H9 (cell line): ENCODE measurements around the gene KIF5A. TPM values are rescaled to one million over a fixed set of nuclear protein-coding genes. Genes with fewer than 3 reads are reported as not detected.

Source experiments
- DNase-seq: peaks from one replicate; pipeline ENCODE4 v3.0.0-alpha.2; 2017
- H2AFZ ChIP-seq: one replicate; pipeline ENCODE4 v1.6.1; 2013; ENCODE audit warnings: mild to moderate bottlenecking, low read length, control low read depth, moderate library complexity
- H2AK5ac ChIP-seq: 2 replicates; pipeline ENCODE4 v1.6.1; 2013; ENCODE audit warnings: low read length, control low read depth, mixed read lengths; ENCODE audit not compliant: insufficient read length
- H2BK120ac ChIP-seq: one replicate; pipeline ENCODE4 v1.6.1; 2013; ENCODE audit warnings: low read depth, mild to moderate bottlenecking, low read length, control low read depth, inconsistent platforms; ENCODE audit not compliant: poor library complexity, severe bottlenecking
- H2BK12ac ChIP-seq: 2 replicates; pipeline ENCODE4 v1.6.1; 2013; ENCODE audit warnings: low read length, control low read depth, mixed read lengths, low read depth; ENCODE audit not compliant: insufficient read length
- H2BK15ac ChIP-seq: 2 replicates; pipeline ENCODE4 v1.6.1; 2013; ENCODE audit warnings: low read depth, low read length, control low read depth
- H2BK20ac ChIP-seq: one replicate; pipeline ENCODE4 v1.6.1; 2013; ENCODE audit warnings: low read depth, mild to moderate bottlenecking, low read length, control low read depth, inconsistent platforms; ENCODE audit not compliant: poor library complexity, severe bottlenecking
- H2BK5ac ChIP-seq: 2 replicates; pipeline ENCODE4 v1.6.1; 2013; ENCODE audit warnings: low read length, control low read depth, mixed read lengths; ENCODE audit not compliant: insufficient read length
- H3K14ac ChIP-seq: 2 replicates; pipeline ENCODE4 v1.6.1; 2013; ENCODE audit warnings: low read length, control low read depth; ENCODE audit not compliant: insufficient read depth
- H3K18ac ChIP-seq: 2 replicates; pipeline ENCODE4 v1.6.1; 2013; ENCODE audit warnings: low read depth, mild to moderate bottlenecking, mixed read lengths, low read length, control low read depth; ENCODE audit not compliant: insufficient read length
- H3K23ac ChIP-seq: 2 replicates; pipeline ENCODE4 v1.6.1; 2013; ENCODE audit warnings: low read length, control low read depth, mixed read lengths, low read depth; ENCODE audit not compliant: insufficient read length
- H3K23me2 ChIP-seq: 2 replicates; pipeline ENCODE4 v1.6.1; 2013; ENCODE audit warnings: low read depth, mild to moderate bottlenecking, mixed read lengths, low read length, control low read depth; ENCODE audit not compliant: insufficient read length, poor library complexity, severe bottlenecking
- H3K27ac ChIP-seq: 2 replicates; pipeline ENCODE4 v1.5.1; 2013; ENCODE audit warnings: low read length, control low read depth, mixed read lengths, low read depth; ENCODE audit not compliant: insufficient read length
- H3K27me3 ChIP-seq: 2 replicates; pipeline ENCODE4 v1.6.1; 2013; ENCODE audit warnings: low read length, control low read depth, inconsistent platforms; ENCODE audit not compliant: insufficient read depth
- H3K4ac ChIP-seq: 2 replicates; pipeline ENCODE4 v1.6.1; 2013; ENCODE audit warnings: low read depth, mild to moderate bottlenecking, control low read depth, inconsistent platforms, low read length, moderate library complexity
- H3K4me1 ChIP-seq: 2 replicates; pipeline ENCODE4 v1.6.1; 2013; ENCODE audit warnings: low read length, control low read depth, inconsistent platforms; ENCODE audit not compliant: insufficient read depth
- H3K4me2 ChIP-seq: 2 replicates; pipeline ENCODE4 v1.6.1; 2013; ENCODE audit warnings: low read length, control low read depth, mixed read lengths; ENCODE audit not compliant: insufficient read length, insufficient read depth
- H3K56ac ChIP-seq: 2 replicates; pipeline ENCODE4 v1.6.1; 2013; ENCODE audit warnings: low read depth, mild to moderate bottlenecking, mixed read lengths, low read length, control low read depth; ENCODE audit not compliant: insufficient read length
- H3K79me1 ChIP-seq: 2 replicates; pipeline ENCODE4 v1.6.1; 2013; ENCODE audit warnings: low read depth, mild to moderate bottlenecking, moderate library complexity, low read length, control low read depth, inconsistent platforms; ENCODE audit not compliant: insufficient read depth, poor library complexity, severe bottlenecking
- H3K79me2 ChIP-seq: 2 replicates; pipeline ENCODE4 v1.6.1; 2013; ENCODE audit warnings: low read length, control low read depth, inconsistent platforms; ENCODE audit not compliant: insufficient read depth
- H3K9ac ChIP-seq: 2 replicates; pipeline ENCODE4 v1.6.1; 2013; ENCODE audit warnings: low read length, control low read depth, mixed read lengths; ENCODE audit not compliant: insufficient read length; ENCODE audit errors: extremely low read depth
- H3K9me3 ChIP-seq: one replicate; pipeline ENCODE4 v1.6.1; 2013; ENCODE audit warnings: low read depth, low read length, inconsistent platforms; ENCODE audit not compliant: control insufficient read depth
- H3T11ph ChIP-seq: one replicate; pipeline ENCODE4 v1.6.1; 2013; ENCODE audit warnings: mild to moderate bottlenecking, low read length, control low read depth, inconsistent platforms
- H4K20me1 ChIP-seq: one replicate; pipeline ENCODE4 v1.6.1; 2013; ENCODE audit not compliant: control insufficient read depth, insufficient read length, insufficient read depth
- H4K5ac ChIP-seq: 2 replicates; pipeline ENCODE4 v1.6.1; 2013; ENCODE audit warnings: low read depth, mild to moderate bottlenecking, mixed read lengths, low read length, control low read depth; ENCODE audit not compliant: insufficient read length
- H4K8ac ChIP-seq: replicated peaks from 2 replicates; pipeline ENCODE4 v1.6.1; 2013; ENCODE audit warnings: low read length, control low read depth, mixed read lengths, low read depth; ENCODE audit not compliant: insufficient read length
- H4K91ac ChIP-seq: 2 replicates; pipeline ENCODE4 v1.6.1; 2013; ENCODE audit warnings: low read depth, mild to moderate bottlenecking, moderate library complexity, mixed read lengths, low read length, control low read depth; ENCODE audit not compliant: insufficient read length
- H3K27ac Mint-ChIP-seq, 3 experiments: 2 replicates in 2 of 3; 3 replicates in 1 of 3; pipeline ENCODE4 v1.8.0; 2020 to 2021; ENCODE audit warnings: mixed read lengths in 3 of 3, mild to moderate bottlenecking in 1 of 3, moderate library complexity in 1 of 3
- H3K27me3 Mint-ChIP-seq: 2 replicates; pipeline ENCODE4 v1.8.0; 2021; ENCODE audit warnings: low read depth, mild to moderate bottlenecking, moderate library complexity, mixed read lengths
- H3K36me3 Mint-ChIP-seq, 3 experiments: 2 replicates in 2 of 3; 3 replicates in 1 of 3; pipeline ENCODE4 v1.8.0; 2020 to 2021; ENCODE audit warnings: low read depth in 3 of 3, mixed read lengths in 3 of 3; ENCODE audit not compliant: insufficient read depth in 1 of 3
- H3K4me1 Mint-ChIP-seq, 2 experiments: 2 replicates each; pipeline ENCODE4 v1.8.0; 2020; ENCODE audit warnings: mixed read lengths in 2 of 2
- H3K4me3 Mint-ChIP-seq, 2 experiments: 2 replicates in 1 of 2; 3 replicates in 1 of 2; pipeline ENCODE4 v1.8.0; 2020 to 2021; ENCODE audit warnings: mild to moderate bottlenecking in 2 of 2, mixed read lengths in 2 of 2, moderate library complexity in 1 of 2
- H3K9me3 Mint-ChIP-seq, 2 experiments: 2 replicates in 1 of 2; 3 replicates in 1 of 2; pipeline ENCODE4 v1.8.0; 2020; ENCODE audit warnings: mild to moderate bottlenecking in 2 of 2, mixed read lengths in 2 of 2, moderate library complexity in 1 of 2
- CTCF ChIP-seq: fragments of 200-600 bp; sonication (generic); conservative IDR thresholded peaks from 3 replicates; pipeline ENCODE4 v1.8.0; 2021; ENCODE audit warnings: antibody characterized with exemption, mild to moderate bottlenecking
- WGBS: extraction: QIAGEN DNeasy Blood & Tissue Kit; methylation state at CpG from one replicate; pipeline ENCODE4 v1.1.7; 2013; ENCODE audit warnings: missing lambda C conversion rate, low lambda C conversion rate, mixed read lengths; ENCODE audit not compliant: insufficient read length; ENCODE audit errors: extremely low coverage; 5-methylcytosine and 5-hydroxymethylcytosine counted together
- total RNA-seq: library from RNA; stranded (reverse); gene quantifications from 2 replicates; pipeline ENCODE4 v1.2.1, GENCODE V29; 2021

Gene KIF5A
- total RNA-seq, 1 experiment from 2014 or later, result 18.5 TPM

- Histone ChIP-seq H3K79me1 (no peaks in the 10 kb centered on the region), H3K56ac (no peak overlapping the region), H3K9me3 (no peaks in the 10 kb centered on the region), H3K9ac (no peak overlapping the region), H3K4me1 (no peaks in the 10 kb centered on the region; the same call in none of the 2 replicates), H2AK5ac (no peak overlapping the region), H4K91ac (no peak overlapping the region), H3K4ac (no peak overlapping the region), H3K23me2 (no peaks in the 10 kb centered on the region), H3K23ac (no peak overlapping the region), H4K5ac (no peak overlapping the region), H2BK5ac (no peak overlapping the region), H3K14ac (no peak overlapping the region), H3T11ph (no peak overlapping the region), H3K79me2 (no peaks in the 10 kb centered on the region), H2BK20ac (no peak overlapping the region), H3K27me3 (no peaks in the 10 kb centered on the region), H3K27ac (no peak overlapping the region), H3K18ac (no peak overlapping the region), H3K4me2 (no peak overlapping the region), H2AFZ (no peak overlapping the region), H4K20me1 (no peaks in the 10 kb centered on the region), H4K8ac (no peak overlapping the region), H2BK15ac (no peak overlapping the region), H2BK12ac (no peak overlapping the region), H2BK120ac (no peak overlapping the region)
- Mint-ChIP-seq H3K36me3 (peaks cover 17 to 79% (median 75%) of the 10 kb centered on the region in 3 experiments), H3K4me3 (no peak overlapping the region), H3K27ac (no peak overlapping the region), H3K4me1 (peaks cover 9 to 14% of the 10 kb centered on the region in 2 experiments), H3K27me3 (no peaks in the 10 kb centered on the region), H3K9me3 (no peaks in the 10 kb centered on the region)
- no peak for TF ChIP-seq CTCF
- no CpG with 5 or more reads among the region's 3 CpGs for WGBS
- no peak for DNase-seq
These were observed 14.8 kb upstream of the KIF5A start for GRCh38 chr12:57534991-57535543.
